IMR-90 (cell line): ENCODE results near the gene ZNF385C. TPM values are rescaled to one million over a fixed set of nuclear protein-coding genes. Genes with fewer than 3 reads are reported as not detected.

Experiments
- ATAC-seq: fragments of 200-7000 bp; cut with Tn5 transposase; 2 replicates; pipeline ENCODE4 v1.9.1; 2020; ENCODE audit warnings: low read depth, mild to moderate bottlenecking, moderate library complexity
- BruUV-seq: library from RNA; stranded (reverse); fragments of 400-500 nt; replicated peaks from 2 replicates; lab custom pipeline; 2021; lab: Mats Ljungman, UMichigan
- CTCF ChIA-PET: fragments of 300-600 bp; formaldehyde crosslinking; extraction: SDS; loops from one replicate; lab custom pipeline; 2021; ENCODE audit warnings: antibody characterized with exemption; lab: Yijun Ruan, JAX
- POLR2A ChIA-PET: fragments of 300-600 bp; sonication (Branson Sonifier 250); formaldehyde crosslinking; loops from one replicate; lab custom pipeline; 2022; ENCODE audit warnings: antibody characterized with exemption; ENCODE audit not compliant: unreplicated experiment; lab: Charles Lee
- DNase-seq: peaks from one replicate; pipeline ENCODE4 v3.0.0; 2013
- H2AFZ ChIP-seq: replicated peaks from 2 replicates; pipeline ENCODE3; 2013; ENCODE audit warnings: low read length, mild to moderate bottlenecking; ENCODE audit not compliant: poor library complexity
- H2AK5ac ChIP-seq: 2 replicates; pipeline ENCODE4 v1.6.1; 2013; ENCODE audit warnings: low read depth, low read length, inconsistent platforms
- H2AK9ac ChIP-seq: replicated peaks from 2 replicates; pipeline ENCODE3; 2013; ENCODE audit warnings: mild to moderate bottlenecking, low read depth, low read length, moderate library complexity; ENCODE audit not compliant: poor library complexity
- H2BK120ac ChIP-seq: 2 replicates; pipeline ENCODE4 v1.6.1; 2013; ENCODE audit warnings: low read depth, low read length, inconsistent platforms
- H2BK15ac ChIP-seq: 3 replicates; pipeline ENCODE4 v1.6.1; 2013; ENCODE audit warnings: low read depth, low read length, inconsistent platforms
- H2BK20ac ChIP-seq: 2 replicates; pipeline ENCODE4 v1.6.1; 2013; ENCODE audit warnings: low read depth, mild to moderate bottlenecking, inconsistent platforms, low read length, moderate library complexity
- H2BK5ac ChIP-seq: 2 replicates; pipeline ENCODE4 v1.6.1; 2013; ENCODE audit warnings: mild to moderate bottlenecking, low read depth, low read length, inconsistent platforms; ENCODE audit not compliant: poor library complexity, severe bottlenecking
- H3K14ac ChIP-seq: replicated peaks from 2 replicates; pipeline ENCODE4 v1.6.1; 2013; ENCODE audit warnings: low read depth, low read length, inconsistent platforms
- H3K18ac ChIP-seq: 2 replicates; pipeline ENCODE4 v1.6.1; 2013; ENCODE audit warnings: low read depth, low read length, control low read depth
- H3K23ac ChIP-seq: 2 replicates; pipeline ENCODE4 v1.6.1; 2013; ENCODE audit warnings: low read depth, low read length, inconsistent platforms
- H3K27ac ChIP-seq: 2 replicates; pipeline ENCODE4 v1.5.1; 2013; ENCODE audit warnings: mild to moderate bottlenecking, control low read depth, low read length; ENCODE audit not compliant: insufficient read depth
- H3K27me3 ChIP-seq: 2 replicates; pipeline ENCODE4 v1.6.1; 2013; ENCODE audit warnings: low read length; ENCODE audit not compliant: control insufficient read depth, insufficient read depth
- H3K36me3 ChIP-seq: 2 replicates; pipeline ENCODE4 v1.6.1; 2013; ENCODE audit warnings: low read length, mixed read lengths; ENCODE audit not compliant: control insufficient read depth, insufficient read depth
- H3K4ac ChIP-seq: 2 replicates; pipeline ENCODE4 v1.6.1; 2013; ENCODE audit warnings: low read depth, low read length, inconsistent platforms
- H3K4me1 ChIP-seq: 2 replicates; pipeline ENCODE4 v1.6.1; 2013; ENCODE audit warnings: low read length, mixed read lengths; ENCODE audit not compliant: control insufficient read depth, insufficient read depth
- H3K4me2 ChIP-seq: 2 replicates; pipeline ENCODE4 v1.6.1; 2013; ENCODE audit warnings: low read depth, mild to moderate bottlenecking, control low read depth, low read length, moderate library complexity
- H3K4me3 ChIP-seq: 2 replicates; pipeline ENCODE4 v1.5.1; 2013; ENCODE audit warnings: low read depth, mild to moderate bottlenecking, control low read depth, low read length, moderate library complexity; ENCODE audit not compliant: insufficient read depth
- H3K56ac ChIP-seq: 2 replicates; pipeline ENCODE4 v1.6.1; 2013; ENCODE audit warnings: low read length, inconsistent platforms; ENCODE audit not compliant: insufficient read depth; ENCODE audit errors: extremely low read depth
- H3K79me1 ChIP-seq, 2 experiments: 2 replicates each; pipeline ENCODE4 v1.6.1; 2013; ENCODE audit warnings: low read length in 2 of 2, inconsistent platforms in 1 of 2, low read depth in 1 of 2
- H3K9ac ChIP-seq: 2 replicates; pipeline ENCODE4 v1.6.1; 2013; ENCODE audit warnings: low read depth, low read length, control low read depth
- H3K9me1 ChIP-seq: 2 replicates; pipeline ENCODE4 v1.6.1; 2013; ENCODE audit warnings: low read length, inconsistent platforms; ENCODE audit not compliant: insufficient read depth
- H3K9me3 ChIP-seq: 2 replicates; pipeline ENCODE4 v1.6.1; 2013; ENCODE audit warnings: low read length; ENCODE audit not compliant: control insufficient read depth, insufficient read depth
- H4K20me1 ChIP-seq: 2 replicates; pipeline ENCODE4 v1.6.1; 2013; ENCODE audit warnings: low read length, inconsistent platforms; ENCODE audit not compliant: insufficient read depth
- H4K5ac ChIP-seq: 2 replicates; pipeline ENCODE4 v1.6.1; 2013; ENCODE audit warnings: mild to moderate bottlenecking, low read depth, low read length, control low read depth
- H4K8ac ChIP-seq, 2 experiments: 2 replicates each; pipeline ENCODE4 v1.6.1; 2013; ENCODE audit warnings: low read depth in 2 of 2, low read length in 2 of 2, control low read depth in 1 of 2, inconsistent platforms in 1 of 2
- H4K91ac ChIP-seq: 2 replicates; pipeline ENCODE4 v1.6.1; 2013; ENCODE audit warnings: low read depth, low read length, inconsistent platforms; ENCODE audit not compliant: insufficient read depth
- BHLHE40 ChIP-seq: fragments of 150-350 bp; IDR thresholded peaks from 2 replicates; pipeline ENCODE4 v1.6.1; 2016; ENCODE audit warnings: mild to moderate bottlenecking, low read depth, low read length
- CEBPB ChIP-seq: IDR thresholded peaks from 2 replicates; pipeline ENCODE4 v1.6.1; 2012; ENCODE audit warnings: low read depth, low read length, improper control_type of control experiment
- CHD1 ChIP-seq: IDR thresholded peaks from 2 replicates; pipeline ENCODE4 v1.6.1; 2012; ENCODE audit warnings: low read depth, low read length, improper control_type of control experiment
- FOS ChIP-seq: fragments of 150-350 bp; IDR thresholded peaks from 2 replicates; pipeline ENCODE4 v1.6.1; 2016; ENCODE audit warnings: low read depth, low read length
- MAFK ChIP-seq: IDR thresholded peaks from 2 replicates; pipeline ENCODE4 v1.6.1; 2012; ENCODE audit warnings: low read depth, low read length, improper control_type of control experiment
- MAZ ChIP-seq: IDR thresholded peaks from 2 replicates; pipeline ENCODE4 v1.6.1; 2012; ENCODE audit warnings: low read depth, mild to moderate bottlenecking, low read length, improper control_type of control experiment, moderate library complexity, borderline replicate concordance
- MXI1 ChIP-seq: IDR thresholded peaks from 2 replicates; pipeline ENCODE4 v1.6.1; 2012; ENCODE audit warnings: low read depth, mild to moderate bottlenecking, low read length, moderate library complexity, borderline replicate concordance
- NFE2L2 ChIP-seq: fragments of 150-350 bp; IDR thresholded peaks from 2 replicates; pipeline ENCODE4 v1.6.1; 2016; ENCODE audit warnings: low read depth, mild to moderate bottlenecking, low read length
- POLR2A ChIP-seq: IDR thresholded peaks from 2 replicates; pipeline ENCODE4 v1.6.1; 2012; ENCODE audit warnings: mild to moderate bottlenecking, low read depth, low read length
- RAD21 ChIP-seq: IDR thresholded peaks from 2 replicates; pipeline ENCODE4 v1.6.1; 2012; ENCODE audit warnings: low read length, improper control_type of control experiment
- RCOR1 ChIP-seq: IDR thresholded peaks from 2 replicates; pipeline ENCODE4 v1.6.1; 2012; ENCODE audit warnings: mild to moderate bottlenecking, low read length, improper control_type of control experiment; ENCODE audit not compliant: insufficient replicate concordance
- SMC3 ChIP-seq: fragments of 150-350 bp; IDR thresholded peaks from 2 replicates; pipeline ENCODE4 v1.6.1; 2016; ENCODE audit warnings: low read depth, mild to moderate bottlenecking, antibody characterized with exemption, low read length, moderate library complexity
- WGBS, 2 experiments: methylation state at CpG; one replicate each; pipeline versions ENCODE4 v1.1.5 to v1.1.7; 2013; ENCODE audit warnings: missing lambda C conversion rate in 2 of 2; ENCODE audit not compliant: insufficient read length in 1 of 2; ENCODE audit errors: extremely low coverage in 2 of 2; 5-methylcytosine and 5-hydroxymethylcytosine counted together
- dilution Hi-C: fragments of 300-500 bp; cut with HindIII; formaldehyde crosslinking; loops from one replicate; pipeline ENCODE4 v1.14.3; 2018; ENCODE audit warnings: low sequenced_read_pairs; ENCODE audit not compliant: unreplicated experiment
- in situ Hi-C: fragments of 300-500 bp; cut with MboI; formaldehyde crosslinking; loops from 3 replicates; pipeline ENCODE4 v1.14.3; 2019; ENCODE audit warnings: low sequenced_read_pairs, inconsistent platforms, mixed read lengths
- intact Hi-C: fragments of 100-400 bp; cut with micrococcal nuclease; formaldehyde crosslinking; loops from 2 replicates; pipeline ENCODE4 v1.10.0; 2022
- polyA plus RNA-seq, 3 experiments: library from polyadenylated mRNA; depleted of rRNA; stranded (reverse); fragments of >200 nt; gene quantifications; 2 replicates each; pipeline ENCODE4 v1.2.3, GENCODE V29; 2012; ENCODE audit warnings: low replicate concordance in 1 of 3
- total RNA-seq: library from RNA; depleted of rRNA; stranded (reverse); fragments of >200 nt; gene quantifications from 2 replicates; pipeline ENCODE4 v1.2.3, GENCODE V29; 2012
- TF ChIP-seq, protein P1 (sequence below): fragments of 150-350 bp; IDR thresholded peaks from 2 replicates; pipeline ENCODE4 v1.6.1; 2016; ENCODE audit warnings: low read depth, mild to moderate bottlenecking, low read length, moderate library complexity, borderline replicate concordance

ZNF385C gene
- total and polyA plus RNA-seq, 2 of the 4 experiments (the other 2 are of a cell fraction), result not detected

DNA sequence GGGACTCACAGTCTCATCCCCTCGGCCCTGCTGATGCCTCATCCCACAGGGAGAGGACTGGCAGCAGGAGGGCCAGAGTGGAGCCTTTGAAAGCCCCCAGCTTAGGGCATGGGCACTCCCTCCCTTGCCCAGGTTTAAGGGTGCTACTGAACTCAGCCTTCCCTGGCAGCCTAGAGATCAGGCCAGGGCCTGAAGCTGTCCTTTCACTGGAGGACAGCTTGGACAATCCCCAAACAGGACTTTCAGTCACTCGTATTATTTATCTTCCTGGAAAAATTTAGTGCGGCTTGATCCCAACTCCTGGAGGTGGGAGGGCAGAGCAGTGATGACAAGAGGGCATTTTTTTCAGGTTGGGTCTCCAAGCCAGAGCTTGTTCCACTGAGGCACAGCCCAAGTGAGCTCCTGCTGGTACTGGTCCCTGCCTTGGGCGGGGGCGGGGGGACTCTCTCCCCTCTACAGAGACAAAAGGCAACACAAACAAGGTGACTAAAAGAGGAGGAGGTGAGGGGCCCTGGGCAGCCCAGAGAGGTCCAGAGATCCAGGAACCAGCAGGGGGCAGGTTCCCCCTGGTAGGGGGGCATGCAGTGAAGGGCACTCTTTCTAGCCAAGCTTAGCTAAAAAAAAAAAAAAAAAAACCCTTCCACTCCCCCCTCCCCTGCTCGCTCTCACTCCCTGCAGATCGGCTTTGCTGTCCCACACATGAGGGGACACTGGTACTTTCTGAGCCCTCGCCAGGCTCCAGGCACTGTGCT is 1.7 kb downstream of the ZNF385C start (continued):
- TF ChIP-seq RAD21, result no peak

DNA sequence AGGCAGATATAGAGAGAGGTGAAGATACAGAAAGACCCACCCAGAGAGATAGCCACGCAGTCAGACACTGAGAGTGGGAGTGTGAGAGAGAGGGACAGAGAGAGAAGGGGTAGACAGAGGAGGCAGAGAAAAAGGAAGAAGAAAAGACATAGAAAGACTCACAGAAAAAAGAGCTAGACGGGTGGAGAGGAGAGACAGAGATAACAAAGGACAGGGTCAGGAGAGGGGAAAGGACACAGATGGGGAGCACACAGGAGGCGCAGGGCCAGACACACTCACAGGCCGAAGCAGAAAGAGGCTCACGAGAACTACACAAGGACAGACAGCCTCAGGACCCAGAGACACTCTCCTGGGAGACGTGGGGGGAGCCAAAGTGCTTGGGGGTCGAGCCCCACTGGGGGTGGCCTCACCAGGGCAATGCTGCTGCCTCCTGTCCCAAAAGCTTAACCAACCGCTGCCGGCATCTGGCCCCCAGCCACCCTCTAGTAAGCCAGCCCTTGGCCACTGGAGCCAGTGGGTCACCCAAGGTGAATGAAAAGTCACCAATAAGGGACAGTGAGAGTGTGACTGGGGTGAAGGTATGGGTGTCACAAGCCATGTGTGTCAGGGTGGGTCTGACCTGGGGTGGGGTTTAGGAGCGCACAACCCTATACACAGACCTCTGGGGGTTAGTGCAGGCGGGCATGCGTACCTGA is 3.8 kb downstream of the ZNF385C start:
- H2BK120ac ChIP-seq, result no peak overlapping the region
- 0 out of 2 replicates have a peak overlapping the region, but pooled peaks have one; percentile 59 for H3K23ac ChIP-seq
- H3K56ac ChIP-seq, result no peak overlapping the region
- H4K20me1 ChIP-seq, result no peaks in the 10 kb centered on the region
- WGBS, 2 experiments, result 53% methylated on average over 3 of the region's 12 CpGs; no CpG with 5 or more reads in 1 of the 2 experiments
- H2BK15ac ChIP-seq, result no peak overlapping the region
- H4K91ac ChIP-seq, result no peak overlapping the region
- H3K18ac ChIP-seq, result no peak overlapping the region
- dilution Hi-C loops (no loop called here), in situ Hi-C loops (no loop called here), intact Hi-C loops (no loop called here)
- BruUV-seq, result no TSS peak
- H4K5ac ChIP-seq, result no peak overlapping the region
- peaks cover 80% of the 10 kb centered on the region for H3K27me3 ChIP-seq
- POLR2A ChIA-PET, result no interaction called here
- no peaks in the 10 kb centered on the region for H3K9me3 ChIP-seq
- no peaks in the 10 kb centered on the region for H3K9me1 ChIP-seq
- no peaks in the 10 kb centered on the region for H3K36me3 ChIP-seq
- no peaks in the 10 kb centered on the region for H3K79me1 ChIP-seq
- no peak overlapping the region for H3K4me2 ChIP-seq
- no peak overlapping the region for H2AFZ ChIP-seq
- H3K4me3 ChIP-seq, result no peak overlapping the region
- no peak overlapping the region for H4K8ac ChIP-seq
- DNase-seq (no peak), ATAC-seq (no peak)
- CTCF ChIA-PET, result no interaction called here
- no peak overlapping the region for H2AK9ac ChIP-seq
- no peak overlapping the region for H2AK5ac ChIP-seq
- H3K4me1 ChIP-seq, result no peaks in the 10 kb centered on the region
- no peak overlapping the region for H3K27ac ChIP-seq
- no peak overlapping the region for H3K4ac ChIP-seq
- H2BK20ac ChIP-seq, result no peak overlapping the region
- H3K9ac ChIP-seq, result no peak overlapping the region
- H2BK5ac ChIP-seq, result no peak overlapping the region
- H3K14ac ChIP-seq, result no peak overlapping the region
- TF ChIP-seq POLR2A, result no peak
- no peak for TF ChIP-seq FOS
- TF ChIP-seq, protein P1, sequence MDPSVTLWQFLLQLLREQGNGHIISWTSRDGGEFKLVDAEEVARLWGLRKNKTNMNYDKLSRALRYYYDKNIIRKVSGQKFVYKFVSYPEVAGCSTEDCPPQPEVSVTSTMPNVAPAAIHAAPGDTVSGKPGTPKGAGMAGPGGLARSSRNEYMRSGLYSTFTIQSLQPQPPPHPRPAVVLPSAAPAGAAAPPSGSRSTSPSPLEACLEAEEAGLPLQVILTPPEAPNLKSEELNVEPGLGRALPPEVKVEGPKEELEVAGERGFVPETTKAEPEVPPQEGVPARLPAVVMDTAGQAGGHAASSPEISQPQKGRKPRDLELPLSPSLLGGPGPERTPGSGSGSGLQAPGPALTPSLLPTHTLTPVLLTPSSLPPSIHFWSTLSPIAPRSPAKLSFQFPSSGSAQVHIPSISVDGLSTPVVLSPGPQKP, result no peak
- no peak for TF ChIP-seq RAD21
- no peak for TF ChIP-seq RCOR1
- no peak for TF ChIP-seq MAZ
- no peak for TF ChIP-seq BHLHE40
- no peak for TF ChIP-seq CHD1
- TF ChIP-seq MXI1, result no peak
- TF ChIP-seq NFE2L2, result no peak
- TF ChIP-seq CEBPB, result no peak
- TF ChIP-seq MAFK, result no peak
- TF ChIP-seq SMC3, result no peak
